ENCODE data around the gene PAX9.

PAX9 gene

GRCh38 chr14:36661506-36662257 is at the start of gene PAX9:
Gene PAX9, plus strand, starts transcription at chr14:36661860. Its CDS starts 230 bp downstream, at chr14:36662090.
- DNase-seq, result no peak

GRCh38 chr14:36617824-36618223 is 43.8 kb upstream of the PAX9 start:
- DNase-seq, result no peak

GRCh38 chr14:36618641-36619040 is 43.0 kb upstream of the PAX9 start:
- DNase-seq, result no peak

GRCh38 chr14:36619131-36619530 is 42.5 kb upstream of the PAX9 start:
- DNase-seq, result no peak

GRCh38 chr14:36619853-36620252 is 41.8 kb upstream of the PAX9 start:
- no peak for DNase-seq

GRCh38 chr14:36625014-36625413 is 36.6 kb upstream of the PAX9 start:
- no peak for DNase-seq

GRCh38 chr14:36625436-36625835 is 36.2 kb upstream of the PAX9 start:
- no peak for DNase-seq

- DNase-seq, result no peak
Measured at GRCh38 chr14:36626151-36626550, 35.5 kb upstream of the PAX9 start.

GRCh38 chr14:36627981-36628380 is 33.7 kb upstream of the PAX9 start:
- no peak for DNase-seq

GRCh38 chr14:36633580-36633979 is 28.1 kb upstream of the PAX9 start:
- DNase-seq, result no peak

- DNase-seq, result no peak
Measured at GRCh38 chr14:36646664-36647416, 14.8 kb upstream of the PAX9 start.

GRCh38 chr14:36647417-36647823 is 14.2 kb upstream of the PAX9 start:
- no peak for DNase-seq

GRCh38 chr14:36647824-36648753 is 13.6 kb upstream of the PAX9 start:
- DNase-seq, result no peak

- no peak for DNase-seq
Measured at GRCh38 chr14:36649872-36650650, 11.6 kb upstream of the PAX9 start.

GRCh38 chr14:36652542-36653201 is 9.0 kb upstream of the PAX9 start:
- DNase-seq, result no peak

- DNase-seq, result no peak
Measured at GRCh38 chr14:36653413-36653812, 8.2 kb upstream of the PAX9 start.

- no peak for DNase-seq
Measured at GRCh38 chr14:36653962-36654793, 7.5 kb upstream of the PAX9 start.

- no peak for DNase-seq
Measured at GRCh38 chr14:36654794-36655381, 6.8 kb upstream of the PAX9 start.

- DNase-seq, result no peak
Measured at GRCh38 chr14:36655571-36655962, 6.1 kb upstream of the PAX9 start.

- no peak for DNase-seq
Measured at GRCh38 chr14:36655963-36656686, 5.5 kb upstream of the PAX9 start.
